ENCODE data around the gene PIM1.

The PIM1 gene

GRCh38 chr6:37145443-37145842, 24.5 kb upstream of the PIM1 start:
- H3K4me3 ChIP-seq (ENCODE audit: control insufficient read depth, low read depth, low read length) = no peak overlapping the region
- TF ChIP-seq, protein P1, sequence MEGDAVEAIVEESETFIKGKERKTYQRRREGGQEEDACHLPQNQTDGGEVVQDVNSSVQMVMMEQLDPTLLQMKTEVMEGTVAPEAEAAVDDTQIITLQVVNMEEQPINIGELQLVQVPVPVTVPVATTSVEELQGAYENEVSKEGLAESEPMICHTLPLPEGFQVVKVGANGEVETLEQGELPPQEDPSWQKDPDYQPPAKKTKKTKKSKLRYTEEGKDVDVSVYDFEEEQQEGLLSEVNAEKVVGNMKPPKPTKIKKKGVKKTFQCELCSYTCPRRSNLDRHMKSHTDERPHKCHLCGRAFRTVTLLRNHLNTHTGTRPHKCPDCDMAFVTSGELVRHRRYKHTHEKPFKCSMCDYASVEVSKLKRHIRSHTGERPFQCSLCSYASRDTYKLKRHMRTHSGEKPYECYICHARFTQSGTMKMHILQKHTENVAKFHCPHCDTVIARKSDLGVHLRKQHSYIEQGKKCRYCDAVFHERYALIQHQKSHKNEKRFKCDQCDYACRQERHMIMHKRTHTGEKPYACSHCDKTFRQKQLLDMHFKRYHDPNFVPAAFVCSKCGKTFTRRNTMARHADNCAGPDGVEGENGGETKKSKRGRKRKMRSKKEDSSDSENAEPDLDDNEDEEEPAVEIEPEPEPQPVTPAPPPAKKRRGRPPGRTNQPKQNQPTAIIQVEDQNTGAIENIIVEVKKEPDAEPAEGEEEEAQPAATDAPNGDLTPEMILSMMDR (IDR thresholded peaks at IDR 0.05; ENCODE audit: control insufficient read depth, insufficient read depth, low read depth, low read length, missing control alignments) = no peak
- no peak for DNase-seq (ENCODE audit: low read depth)

DNA sequence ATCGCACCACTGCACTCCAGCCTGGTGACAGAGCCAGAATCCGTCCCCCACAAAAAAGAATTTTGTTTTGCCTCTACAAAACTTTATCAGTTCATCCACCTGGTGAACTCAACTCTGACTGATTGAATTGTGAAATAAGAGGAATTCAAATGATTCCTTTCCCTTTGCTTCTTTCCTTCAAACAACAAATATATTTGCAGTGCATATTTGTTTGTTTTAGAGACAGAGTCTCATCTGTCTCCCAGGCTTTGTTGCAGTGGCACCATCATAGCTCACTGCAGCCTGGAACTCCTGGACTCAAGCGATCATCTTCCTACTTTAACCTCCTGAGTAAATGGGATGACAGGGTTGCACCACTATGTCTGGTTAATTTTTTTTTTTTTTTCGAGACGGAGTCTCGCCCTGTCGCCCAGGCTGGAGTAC, 23.2 kb upstream of the PIM1 start:
- TF ChIP-seq, protein P1 (IDR thresholded peaks at IDR 0.05; ENCODE audit: control insufficient read depth, insufficient read depth, low read depth, low read length, missing control alignments) = no peak
- H3K4me3 ChIP-seq (ENCODE audit: control insufficient read depth, low read depth, low read length) = no peak overlapping the region
- no peak for DNase-seq (ENCODE audit: low read depth)

GRCh38 chr6:37149745-37150144, 20.2 kb upstream of the PIM1 start:
- H3K4me3 ChIP-seq (ENCODE audit: control insufficient read depth, low read depth, low read length) = no peak overlapping the region
- TF ChIP-seq, protein P1 (IDR thresholded peaks at IDR 0.05; ENCODE audit: control insufficient read depth, insufficient read depth, low read depth, low read length, missing control alignments) = no peak
- DNase-seq (ENCODE audit: low read depth) = no peak

DNA sequence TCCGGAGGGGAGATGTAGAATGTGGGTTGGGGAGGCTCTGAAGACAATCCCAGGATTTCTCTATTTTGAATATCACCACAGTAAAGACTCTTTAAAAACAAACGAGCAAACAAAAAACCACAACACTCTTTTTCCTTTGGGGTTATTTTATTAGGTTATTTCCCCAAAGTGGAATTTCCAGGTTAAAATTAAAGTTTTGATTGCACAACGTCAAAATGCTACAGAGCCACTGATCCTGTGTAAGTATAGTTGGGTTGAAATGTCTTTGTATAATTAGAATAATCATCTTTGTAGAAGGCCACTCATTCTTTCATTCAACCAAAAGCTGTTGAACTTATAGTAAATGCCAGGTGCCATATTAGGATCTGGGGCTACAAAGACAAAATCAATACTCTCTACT, 19.6 kb upstream of the PIM1 start:
- TF ChIP-seq, protein P1 (IDR thresholded peaks at IDR 0.05; ENCODE audit: control insufficient read depth, insufficient read depth, low read depth, low read length, missing control alignments) = no peak
- H3K4me3 ChIP-seq (ENCODE audit: control insufficient read depth, low read depth, low read length) = no peak overlapping the region
- DNase-seq (ENCODE audit: low read depth) = no peak

GRCh38 chr6:37155394-37156312, 14.3 kb upstream of the PIM1 start:
- TF ChIP-seq, protein P1 (IDR thresholded peaks at IDR 0.05; ENCODE audit: control insufficient read depth, insufficient read depth, low read depth, low read length, missing control alignments) = no peak
- DNase-seq (ENCODE audit: low read depth) = no peak
- no peak overlapping the region for H3K4me3 ChIP-seq (ENCODE audit: control insufficient read depth, low read depth, low read length)

GRCh38 chr6:37158508-37158907, 11.4 kb upstream of the PIM1 start:
- DNase-seq (ENCODE audit: low read depth) = no peak
- no peak overlapping the region for H3K4me3 ChIP-seq (ENCODE audit: control insufficient read depth, low read depth, low read length)
- TF ChIP-seq, protein P1 (IDR thresholded peaks at IDR 0.05; ENCODE audit: control insufficient read depth, insufficient read depth, low read depth, low read length, missing control alignments) = no peak

Measured in AG09309 (cell line).